Uterine smooth muscle cell (primary cell): ENCODE data around the gene DUOX2. TPM values are rescaled to one million over a fixed set of nuclear protein-coding genes. Genes with fewer than 3 reads are reported as not detected.

Experiments used
- total RNA-seq: library from RNA; depleted of rRNA; stranded (reverse); fragments of >200 nt; gene quantifications from 2 replicates; pipeline ENCODE4 v1.2.3, GENCODE V29; 2014

DUOX2 gene
- total RNA-seq, result under 0.01 TPM in 1 of 2 replicates, not detected in the other

GRCh38 chr15:45114076-45114750, at the start of gene DUOX2, which contains the start of gene DUOXA2:
Gene DUOX2, minus strand, starts transcription at chr15:45114172. Its CDS starts 761 bp downstream, at chr15:45113411.
Gene DUOXA2, plus strand, starts transcription at chr15:45114326. Its CDS starts 280 bp downstream, at chr15:45114606.

DNA sequence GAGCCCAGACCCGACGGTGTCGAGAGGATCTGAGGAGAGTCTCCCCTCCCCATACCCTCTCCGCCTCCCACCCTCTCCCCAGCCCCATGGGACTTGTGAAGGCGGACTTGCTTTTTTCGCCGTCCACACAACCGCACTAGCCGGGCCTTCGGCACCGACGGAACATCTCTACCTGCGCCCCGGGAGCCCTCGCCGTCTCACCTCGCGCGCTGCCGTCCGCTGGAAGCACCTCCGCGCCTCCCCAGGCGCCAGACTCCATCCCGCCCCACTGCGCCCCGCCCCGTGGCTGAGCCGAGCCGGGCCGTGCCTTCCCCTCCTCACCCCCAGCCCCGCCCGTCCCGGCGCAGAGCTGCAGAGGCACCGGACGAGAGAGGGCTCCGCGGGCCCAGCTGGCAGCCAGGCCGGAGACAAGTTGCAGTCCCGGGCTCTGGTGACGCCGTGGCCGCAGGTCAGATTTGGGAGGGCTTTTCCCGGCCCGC, 15.7 kb upstream of the DUOX2 start, which contains the start of the genes DUOX1 and DUOXA1:
DUOX1 (plus strand) TSS at position 344 of the 479 bp plus-strand sequence. CDS start 1,973 bp downstream, outside the sequence.
DUOXA1 (minus strand) TSS at position 229 of the 479 bp plus-strand sequence. CDS start 6,865 bp downstream, outside the sequence.

Other genes with a start within 250 kb of the DUOX2 start
- gene TERB2, start 157.5 kb downstream of the DUOX2 start, total RNA-seq, result not detected in 2 replicates
- gene SORD, start 91.0 kb downstream of the DUOX2 start, total RNA-seq, result 12.2 and 12.4 TPM in 2 replicates
- gene DUOXA2, start 154 bp upstream of the DUOX2 start, total RNA-seq, result not detected in 2 replicates
- gene DUOXA1, start 15.7 kb upstream of the DUOX2 start, total RNA-seq, result 0.12 TPM in 1 of 2 replicates, not detected in the other
- not detected in 2 replicates for gene DUOX1, start 15.8 kb upstream of the DUOX2 start, total RNA-seq
- gene SHF, start 73.8 kb upstream of the DUOX2 start, total RNA-seq, result 1.1 and 2.5 TPM in 2 replicates
- gene SLC28A2, start 138.1 kb upstream of the DUOX2 start, total RNA-seq, result not detected in 2 replicates